HepG2 (cell line): Measurements from ENCODE around the gene DDX24. TPM values are rescaled to one million over a fixed set of nuclear protein-coding genes. Genes with fewer than 3 reads are reported as not detected.

Experiments
- KDM2A ChIP-seq: sonication (generic); formaldehyde crosslinking; IDR thresholded peaks from 2 replicates; pipeline ENCODE4 v1.4.0; 2020; ENCODE audit warnings: low read depth, missing genetic modification reagents, borderline replicate concordance
- LCORL ChIP-seq, 2 experiments: fragments of 450-650 bp in 1 of 2; sonication (generic) in 1 of 2; formaldehyde crosslinking in 1 of 2; IDR thresholded peaks; 2 replicates each; pipeline versions ENCODE4 v1.5.0 to v1.6.1; 2017 to 2020; ENCODE audit warnings: antibody characterized with exemption in 1 of 2, missing genetic modification reagents in 1 of 2
- NRL ChIP-seq: sonication (generic); formaldehyde crosslinking; IDR thresholded peaks from 2 replicates; pipeline ENCODE4 v1.5.0; 2020; ENCODE audit warnings: missing genetic modification reagents, mild to moderate bottlenecking, moderate library complexity, borderline replicate concordance
- PPARG ChIP-seq: conservative IDR thresholded peaks from 2 replicates; pipeline ENCODE4 v1.6.1; 2016; ENCODE audit warnings: missing biosample characterization, missing genetic modification reagents
- RFX5 ChIP-seq: IDR thresholded peaks from 2 replicates; pipeline ENCODE4 v1.6.1; 2011; ENCODE audit warnings: low read depth, low read length, improper control_type of control experiment
- STAG1 ChIP-seq: sonication (generic); formaldehyde crosslinking; IDR thresholded peaks from 2 replicates; pipeline ENCODE4 v1.4.0; 2020; ENCODE audit warnings: missing genetic modification reagents
- TBX2 ChIP-seq: sonication (generic); formaldehyde crosslinking; IDR thresholded peaks from 2 replicates; pipeline ENCODE4 v1.5.0; 2020; ENCODE audit warnings: missing genetic modification reagents, mild to moderate bottlenecking, borderline replicate concordance
- ZBTB38 ChIP-seq: sonication (generic); formaldehyde crosslinking; IDR thresholded peaks from 2 replicates; pipeline ENCODE4 v1.5.1; 2020; ENCODE audit warnings: mild to moderate bottlenecking, missing genetic modification reagents
- ZBTB7B ChIP-seq: sonication (generic); formaldehyde crosslinking; IDR thresholded peaks from 2 replicates; pipeline ENCODE4 v1.4.0; 2020; ENCODE audit warnings: missing genetic modification reagents
- ZNF138 ChIP-seq: sonication (generic); formaldehyde crosslinking; IDR thresholded peaks from 2 replicates; pipeline ENCODE4 v1.5.0; 2020; ENCODE audit warnings: mild to moderate bottlenecking, low read depth, missing genetic modification reagents
- ZNF224 ChIP-seq: sonication (generic); formaldehyde crosslinking; IDR thresholded peaks from 2 replicates; pipeline ENCODE4 v1.5.0; 2020; ENCODE audit warnings: mild to moderate bottlenecking, missing genetic modification reagents
- ZNF883 ChIP-seq: sonication (generic); formaldehyde crosslinking; IDR thresholded peaks from 2 replicates; pipeline ENCODE4 v1.5.1; 2020; ENCODE audit warnings: mild to moderate bottlenecking, missing genetic modification reagents; ENCODE audit errors: not compliant biosample characterization
- polyA plus RNA-seq, 8 experiments: library from polyadenylated mRNA; depleted of rRNA in 3 of 8; stranded (reverse) in 7 of 8; unstranded in 1 of 8; fragments of >200 nt; fragmentation: Illumina TruSeq in 4 of 8; extraction: Trizol in 4 of 8; gene quantifications; 2 replicates each; pipeline versions ENCODE4 v1.2.1 to v1.2.3, GENCODE V29; 2011 to 2016; ENCODE audit warnings: low read depth in 4 of 8, missing spikeins in 1 of 8, mixed read lengths in 1 of 8; ENCODE audit not compliant: insufficient read depth in 1 of 8
- total RNA-seq, 5 experiments: library from RNA; depleted of rRNA; stranded (reverse); fragments of >200 nt; fragmentation: Illumina TruSeq; extraction: Trizol; gene quantifications; 2 replicates each; pipeline ENCODE4 v1.2.3, GENCODE V29; 2016; ENCODE audit warnings: low read depth in 1 of 5
- TF ChIP-seq, protein P1 (sequence below): sonication (generic); formaldehyde crosslinking; IDR thresholded peaks from 2 replicates; pipeline ENCODE4 v1.4.0; 2020; ENCODE audit warnings: missing genetic modification reagents
- TF ChIP-seq, protein P2 (sequence below), 2 experiments: sonication (generic) in 1 of 2; formaldehyde crosslinking in 1 of 2; IDR thresholded peaks; 2 replicates each; pipeline versions ENCODE4 v1.4.0 to v1.6.1; 2018 to 2020; ENCODE audit warnings: missing genetic modification reagents in 2 of 2, borderline replicate concordance in 1 of 2, low read depth in 1 of 2, mild to moderate bottlenecking in 1 of 2, missing biosample characterization in 1 of 2
- TF ChIP-seq, protein P3 (sequence below): sonication (generic); formaldehyde crosslinking; IDR thresholded peaks from one replicate; pipeline ENCODE4 v1.5.1; 2020; ENCODE audit warnings: mild to moderate bottlenecking, missing genetic modification reagents; ENCODE audit errors: not compliant biosample characterization

The DDX24 gene
- total and polyA plus RNA-seq, 2 of the 13 experiments (the other 11 are each of a cell fraction or from before 2014, with no cell fraction given): 67.3 to 149 TPM

DNA sequence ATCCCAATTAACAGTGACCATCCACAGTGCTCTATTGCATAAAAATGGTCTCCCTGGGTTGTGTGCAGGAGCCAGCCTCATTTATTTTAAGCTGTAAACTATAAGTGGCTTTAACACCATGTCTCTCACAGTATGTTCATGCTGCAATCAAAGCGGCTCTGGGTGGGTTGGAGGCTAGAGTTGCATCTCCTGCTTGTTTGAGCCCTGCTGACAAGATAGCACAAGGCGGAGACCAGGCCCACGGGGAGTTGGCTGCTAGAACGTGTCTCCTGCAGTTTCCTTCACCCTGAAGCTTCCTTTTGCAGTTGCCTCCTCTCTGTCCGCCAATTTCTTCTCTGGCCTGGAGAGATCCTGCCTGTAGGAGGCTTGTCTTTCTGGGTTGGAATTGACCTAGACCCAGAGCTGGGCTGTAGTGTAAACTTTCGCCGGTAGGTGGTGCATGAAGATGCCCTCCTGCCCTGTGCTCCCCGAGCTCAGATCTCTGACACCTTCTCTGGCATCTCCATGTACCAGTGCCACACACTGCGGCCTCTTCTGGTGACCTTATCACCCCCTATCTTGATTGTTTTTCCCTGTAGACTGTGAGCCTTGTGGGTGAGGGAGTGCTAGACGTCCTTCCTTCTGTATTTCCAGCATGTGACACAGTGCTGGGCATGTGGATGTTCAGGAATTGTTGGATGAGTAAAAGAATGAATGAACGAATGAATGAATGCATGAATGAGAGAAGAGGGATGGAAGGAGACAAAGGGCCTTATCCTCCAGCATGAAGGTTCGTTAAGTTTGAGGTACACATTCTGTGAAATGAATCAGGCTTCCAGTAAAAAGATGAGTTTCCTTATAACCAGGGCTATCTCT is 44.5 kb downstream of the DDX24 start (continued):
- TF ChIP-seq, protein P1, sequence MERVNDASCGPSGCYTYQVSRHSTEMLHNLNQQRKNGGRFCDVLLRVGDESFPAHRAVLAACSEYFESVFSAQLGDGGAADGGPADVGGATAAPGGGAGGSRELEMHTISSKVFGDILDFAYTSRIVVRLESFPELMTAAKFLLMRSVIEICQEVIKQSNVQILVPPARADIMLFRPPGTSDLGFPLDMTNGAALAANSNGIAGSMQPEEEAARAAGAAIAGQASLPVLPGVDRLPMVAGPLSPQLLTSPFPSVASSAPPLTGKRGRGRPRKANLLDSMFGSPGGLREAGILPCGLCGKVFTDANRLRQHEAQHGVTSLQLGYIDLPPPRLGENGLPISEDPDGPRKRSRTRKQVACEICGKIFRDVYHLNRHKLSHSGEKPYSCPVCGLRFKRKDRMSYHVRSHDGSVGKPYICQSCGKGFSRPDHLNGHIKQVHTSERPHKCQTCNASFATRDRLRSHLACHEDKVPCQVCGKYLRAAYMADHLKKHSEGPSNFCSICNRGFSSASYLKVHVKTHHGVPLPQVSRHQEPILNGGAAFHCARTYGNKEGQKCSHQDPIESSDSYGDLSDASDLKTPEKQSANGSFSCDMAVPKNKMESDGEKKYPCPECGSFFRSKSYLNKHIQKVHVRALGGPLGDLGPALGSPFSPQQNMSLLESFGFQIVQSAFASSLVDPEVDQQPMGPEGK (CRISPR knock-in tag): no peak
- TF ChIP-seq RFX5 (no peak), PPARG (CRISPR knock-in tag) (no peak), STAG1 (CRISPR knock-in tag) (peak; percentile 77), ZBTB38 (CRISPR knock-in tag) (no peak), KDM2A (no peak), LCORL (IDR thresholded peaks at IDR 0.05) (no peak), LCORL (CRISPR knock-in tag; IDR thresholded peaks at IDR 0.05) (no peak), TBX2 (CRISPR knock-in tag) (0 out of 2 replicates have a peak, but pooled peaks have one; percentile 18), ZNF224 (no peak), ZNF138 (CRISPR knock-in tag) (no peak), ZBTB7B (CRISPR knock-in tag) (no peak), NRL (no peak), ZNF883 (CRISPR knock-in tag) (no peak)
- TF ChIP-seq, protein P2, sequence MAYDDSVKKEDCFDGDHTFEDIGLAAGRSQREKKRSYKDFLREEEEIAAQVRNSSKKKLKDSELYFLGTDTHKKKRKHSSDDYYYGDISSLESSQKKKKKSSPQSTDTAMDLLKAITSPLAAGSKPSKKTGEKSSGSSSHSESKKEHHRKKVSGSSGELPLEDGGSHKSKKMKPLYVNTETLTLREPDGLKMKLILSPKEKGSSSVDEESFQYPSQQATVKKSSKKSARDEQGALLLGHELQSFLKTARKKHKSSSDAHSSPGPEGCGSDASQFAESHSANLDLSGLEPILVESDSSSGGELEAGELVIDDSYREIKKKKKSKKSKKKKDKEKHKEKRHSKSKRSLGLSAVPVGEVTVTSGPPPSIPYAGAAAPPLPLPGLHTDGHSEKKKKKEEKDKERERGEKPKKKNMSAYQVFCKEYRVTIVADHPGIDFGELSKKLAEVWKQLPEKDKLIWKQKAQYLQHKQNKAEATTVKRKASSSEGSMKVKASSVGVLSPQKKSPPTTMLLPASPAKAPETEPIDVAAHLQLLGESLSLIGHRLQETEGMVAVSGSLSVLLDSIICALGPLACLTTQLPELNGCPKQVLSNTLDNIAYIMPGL (CRISPR knock-in tag; IDR thresholded peaks at IDR 0.05; ENCODE audit: borderline replicate concordance in 1 of 2, low read depth in 1 of 2): 0 out of 4 replicates have a peak, but pooled peaks of 1 of the 2 experiments have one; percentile 26
- TF ChIP-seq, protein P3, sequence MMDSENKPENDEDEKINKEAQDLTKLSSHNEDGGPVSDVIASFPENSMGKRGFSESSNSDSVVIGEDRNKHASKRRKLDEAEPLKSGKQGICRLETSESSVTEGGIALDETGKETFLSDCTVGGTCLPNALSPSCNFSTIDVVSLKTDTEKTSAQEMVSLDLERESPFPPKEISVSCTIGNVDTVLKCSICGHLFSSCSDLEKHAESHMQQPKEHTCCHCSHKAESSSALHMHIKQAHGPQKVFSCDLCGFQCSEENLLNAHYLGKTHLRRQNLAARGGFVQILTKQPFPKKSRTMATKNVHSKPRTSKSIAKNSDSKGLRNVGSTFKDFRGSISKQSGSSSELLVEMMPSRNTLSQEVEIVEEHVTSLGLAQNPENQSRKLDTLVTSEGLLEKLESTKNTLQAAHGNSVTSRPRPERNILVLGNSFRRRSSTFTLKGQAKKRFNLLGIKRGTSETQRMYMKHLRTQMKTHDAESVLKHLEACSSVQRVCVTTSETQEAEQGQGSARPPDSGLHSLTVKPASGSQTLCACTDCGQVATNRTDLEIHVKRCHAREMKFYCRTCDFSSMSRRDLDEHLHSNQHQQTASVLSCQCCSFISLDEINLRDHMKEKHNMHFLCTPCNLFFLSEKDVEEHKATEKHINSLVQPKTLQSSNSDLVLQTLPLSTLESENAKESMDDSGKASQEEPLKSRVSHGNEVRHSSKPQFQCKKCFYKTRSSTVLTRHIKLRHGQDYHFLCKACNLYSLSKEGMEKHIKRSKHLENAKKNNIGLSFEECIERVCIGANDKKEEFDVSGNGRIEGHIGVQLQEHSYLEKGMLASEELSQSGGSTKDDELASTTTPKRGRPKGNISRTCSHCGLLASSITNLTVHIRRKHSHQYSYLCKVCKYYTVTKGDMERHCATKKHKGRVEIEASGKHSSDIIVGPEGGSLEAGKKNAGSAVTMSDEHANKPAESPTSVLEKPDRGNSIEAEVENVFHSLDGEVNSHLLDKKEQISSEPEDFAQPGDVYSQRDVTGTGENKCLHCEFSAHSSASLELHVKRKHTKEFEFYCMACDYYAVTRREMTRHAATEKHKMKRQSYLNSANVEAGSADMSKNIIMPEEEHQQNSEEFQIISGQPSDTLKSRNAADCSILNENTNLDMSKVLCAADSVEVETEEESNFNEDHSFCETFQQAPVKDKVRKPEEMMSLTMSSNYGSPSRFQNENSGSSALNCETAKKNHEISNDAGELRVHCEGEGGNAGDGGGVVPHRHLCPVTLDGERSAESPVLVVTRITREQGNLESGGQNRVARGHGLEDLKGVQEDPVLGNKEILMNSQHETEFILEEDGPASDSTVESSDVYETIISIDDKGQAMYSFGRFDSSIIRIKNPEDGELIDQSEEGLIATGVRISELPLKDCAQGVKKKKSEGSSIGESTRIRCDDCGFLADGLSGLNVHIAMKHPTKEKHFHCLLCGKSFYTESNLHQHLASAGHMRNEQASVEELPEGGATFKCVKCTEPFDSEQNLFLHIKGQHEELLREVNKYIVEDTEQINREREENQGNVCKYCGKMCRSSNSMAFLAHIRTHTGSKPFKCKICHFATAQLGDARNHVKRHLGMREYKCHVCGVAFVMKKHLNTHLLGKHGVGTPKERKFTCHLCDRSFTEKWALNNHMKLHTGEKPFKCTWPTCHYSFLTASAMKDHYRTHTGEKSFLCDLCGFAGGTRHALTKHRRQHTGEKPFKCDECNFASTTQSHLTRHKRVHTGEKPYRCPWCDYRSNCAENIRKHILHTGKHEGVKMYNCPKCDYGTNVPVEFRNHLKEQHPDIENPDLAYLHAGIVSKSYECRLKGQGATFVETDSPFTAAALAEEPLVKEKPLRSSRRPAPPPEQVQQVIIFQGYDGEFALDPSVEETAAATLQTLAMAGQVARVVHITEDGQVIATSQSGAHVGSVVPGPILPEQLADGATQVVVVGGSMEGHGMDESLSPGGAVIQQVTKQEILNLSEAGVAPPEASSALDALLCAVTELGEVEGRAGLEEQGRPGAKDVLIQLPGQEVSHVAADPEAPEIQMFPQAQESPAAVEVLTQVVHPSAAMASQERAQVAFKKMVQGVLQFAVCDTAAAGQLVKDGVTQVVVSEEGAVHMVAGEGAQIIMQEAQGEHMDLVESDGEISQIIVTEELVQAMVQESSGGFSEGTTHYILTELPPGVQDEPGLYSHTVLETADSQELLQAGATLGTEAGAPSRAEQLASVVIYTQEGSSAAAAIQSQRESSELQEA (CRISPR knock-in tag): no peak
